ENCODE data around the gene TTC39B. TPM values are rescaled to one million over a fixed set of nuclear protein-coding genes. Genes with fewer than 3 reads are reported as not detected.
A peak's percentile ranks its signal among the peaks of the same experiment; 100 is the strongest.

TTC39B gene
- total RNA-seq, 1 experiment from 2014 or later: 2.8 TPM

DNA sequence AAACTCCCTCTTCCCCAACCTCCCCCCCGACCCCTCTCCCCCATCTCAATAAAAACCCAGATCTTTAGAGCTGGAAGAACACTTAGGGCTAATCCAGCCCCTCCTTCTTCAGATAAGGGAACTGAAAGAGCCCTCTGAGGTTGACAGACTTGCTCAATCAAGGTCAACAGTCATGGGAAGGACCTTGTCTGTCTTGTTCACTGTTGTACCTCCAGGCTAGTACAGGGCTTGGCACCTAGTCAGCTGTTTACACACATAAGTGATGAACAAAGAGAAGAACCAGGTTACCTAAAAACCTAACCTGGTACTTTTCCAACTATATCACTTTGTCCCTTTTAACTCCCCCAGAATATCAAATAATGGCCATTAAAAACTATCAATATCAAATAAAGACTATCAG is 2.4 kb downstream of the TTC39B start:
- DNase-seq (ENCODE audit: low spot score): no peak

DNA sequence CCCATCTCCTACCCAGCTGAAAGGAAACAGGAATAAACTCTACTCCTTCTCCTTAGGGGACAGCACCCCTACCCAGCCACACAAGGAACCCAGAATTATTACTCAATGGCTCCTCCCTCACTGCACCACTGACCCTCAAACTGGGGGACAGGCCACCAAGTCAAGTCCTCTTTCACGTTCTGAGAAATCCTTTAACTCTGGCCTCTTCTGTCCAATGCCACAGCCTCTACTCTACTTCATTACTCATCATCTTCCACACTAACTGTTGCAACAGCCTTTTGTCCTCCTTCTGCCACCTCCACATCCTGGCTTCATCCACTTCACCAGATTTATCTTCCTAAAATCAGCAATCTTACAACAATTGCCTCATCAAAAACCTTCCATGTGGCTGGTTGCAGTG is 6.8 kb downstream of the TTC39B start:
- DNase-seq (ENCODE audit: low spot score): no peak

DNA sequence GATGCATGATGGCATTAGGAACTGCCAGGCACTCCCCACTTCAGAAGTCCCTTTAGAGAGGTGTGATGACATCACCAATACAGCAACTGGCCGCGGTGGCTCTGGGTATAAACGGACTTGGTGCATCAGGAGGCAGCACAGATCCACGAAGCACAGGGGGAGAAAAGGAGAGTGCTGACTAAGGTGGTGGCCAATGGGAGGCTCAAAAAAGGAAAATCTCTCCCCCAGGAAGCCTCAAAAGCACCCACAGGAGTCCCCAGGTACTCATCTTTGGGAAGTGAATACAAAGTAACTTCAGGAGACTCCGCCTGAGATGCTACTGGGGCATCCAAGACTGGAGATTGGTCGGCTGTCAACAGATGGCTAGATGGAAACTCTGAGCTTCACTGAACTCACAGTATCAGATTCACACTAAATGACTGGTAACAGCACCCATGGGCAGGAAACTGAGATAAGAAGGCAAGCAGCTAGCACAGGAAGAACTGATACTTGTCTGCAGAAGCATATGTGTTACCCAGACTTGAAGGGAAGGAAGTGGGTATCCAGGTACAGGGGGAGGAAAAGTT is 7.6 kb downstream of the TTC39B start:
- DNase-seq (ENCODE audit: low spot score): no peak

DNA sequence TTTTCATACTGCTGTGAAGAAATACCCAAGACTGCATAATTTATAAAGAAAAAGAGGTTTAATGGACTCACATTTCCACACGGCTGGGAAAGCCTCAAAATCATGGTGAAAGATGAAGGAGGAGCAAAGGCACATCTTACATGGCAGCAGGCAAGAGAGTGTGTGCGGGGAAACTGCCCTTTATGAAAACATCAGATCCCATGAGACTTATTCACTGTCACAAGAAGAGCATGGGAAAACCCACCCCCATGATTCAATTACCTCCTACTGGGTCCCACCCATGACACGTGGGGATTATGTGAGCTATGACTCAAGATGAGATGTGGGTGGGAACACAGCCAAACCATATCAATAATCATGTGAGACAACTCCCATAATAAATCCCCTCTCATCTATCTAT is 8.7 kb downstream of the TTC39B start:
- no peak for DNase-seq (ENCODE audit: low spot score)

DNA sequence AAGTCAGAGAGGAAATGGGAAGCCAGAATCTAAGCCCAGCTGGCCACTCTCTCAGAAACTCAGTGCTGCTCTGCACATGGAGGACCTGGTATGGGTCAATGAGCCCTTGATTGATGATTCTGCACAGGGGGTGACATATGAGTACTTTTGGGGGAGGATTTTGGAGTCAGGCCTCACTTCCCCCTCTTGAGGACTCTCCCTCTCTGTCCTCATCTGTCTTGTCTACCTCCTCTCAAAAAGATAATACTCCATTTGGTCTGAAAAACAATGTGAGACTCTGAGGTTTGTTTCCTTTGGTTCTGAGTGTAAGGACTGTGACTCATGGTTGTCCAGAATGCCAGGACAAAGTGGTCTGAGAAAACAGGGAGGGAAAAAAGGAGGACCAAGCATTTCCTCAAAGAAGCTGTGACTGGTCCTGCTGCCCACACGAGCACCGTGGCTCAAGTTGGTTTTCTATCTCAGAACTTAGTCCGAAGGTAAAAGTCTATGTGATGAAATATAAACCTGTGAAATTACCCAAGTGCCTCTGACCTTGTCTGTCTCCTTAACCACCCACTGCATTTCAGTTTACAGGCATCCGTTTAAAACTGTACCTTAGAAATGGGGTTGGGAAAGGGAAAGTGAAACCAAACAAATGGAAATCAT is 11.1 kb downstream of the TTC39B start:
- DNase-seq (ENCODE audit: low spot score): peak; percentile 62

DNA sequence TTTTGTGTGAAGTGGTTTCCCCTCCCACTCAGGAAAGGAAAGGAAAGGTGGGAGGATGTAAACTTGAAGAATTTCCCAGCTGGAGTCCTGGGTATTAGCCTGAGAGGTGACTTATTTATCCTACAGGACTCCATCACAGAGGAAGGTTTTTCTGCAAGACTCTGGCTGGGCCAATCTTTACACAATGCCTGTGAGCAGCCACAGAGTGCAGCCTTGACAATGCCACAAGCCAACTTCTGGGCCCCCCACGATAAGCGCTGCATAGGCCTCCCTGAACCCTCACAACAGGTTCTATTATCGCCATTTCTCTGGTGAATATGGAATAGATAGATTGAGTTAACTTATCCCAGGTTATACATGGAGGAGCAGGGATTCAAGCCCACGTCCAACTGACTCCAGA is 12.4 kb downstream of the TTC39B start:
- no peak for DNase-seq (ENCODE audit: low spot score)

DNA sequence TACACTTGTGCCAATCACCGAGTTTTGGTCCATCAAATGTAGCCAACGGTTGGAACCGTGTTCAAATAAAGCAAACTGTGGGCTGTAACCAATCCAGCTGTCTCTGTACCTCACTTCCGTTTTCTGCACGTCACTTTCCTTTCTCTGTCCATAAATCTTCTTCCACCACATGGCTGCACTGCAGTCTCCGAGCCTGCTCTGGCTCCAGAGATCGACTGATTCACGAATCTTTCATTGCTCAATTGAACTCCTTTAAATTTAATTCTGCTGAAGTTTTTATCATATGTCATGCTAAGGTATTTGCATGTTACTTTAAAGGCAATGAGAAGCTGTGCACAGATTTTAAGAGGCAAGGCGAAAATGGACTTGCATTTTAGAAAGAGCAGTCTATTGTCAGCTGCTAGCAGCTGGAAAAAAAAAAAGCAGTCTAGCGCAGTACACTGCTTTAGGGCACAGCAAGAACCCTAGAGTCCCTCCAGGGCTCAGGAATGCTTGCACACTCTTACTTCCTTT is 13.2 kb downstream of the TTC39B start:
- DNase-seq (ENCODE audit: low spot score): no peak

DNA sequence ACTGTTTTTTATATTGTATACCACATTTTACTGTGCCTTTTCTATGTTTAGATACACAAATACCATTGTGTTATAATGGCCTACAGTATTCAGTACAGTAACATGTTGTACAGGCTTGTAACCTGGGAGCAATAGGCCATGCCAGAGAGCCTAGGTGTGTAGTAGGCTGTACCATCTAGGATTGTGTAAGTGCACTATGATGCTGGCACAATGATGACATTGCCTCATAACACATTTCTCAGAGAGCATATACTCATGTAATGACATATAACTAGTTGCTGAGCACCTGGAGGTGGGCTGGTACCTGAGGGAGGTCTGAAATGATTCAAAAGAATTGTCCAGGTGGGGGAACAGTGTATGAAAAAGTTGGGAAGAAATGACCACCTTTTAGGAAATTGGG is 13.9 kb downstream of the TTC39B start:
- no peak for DNase-seq (ENCODE audit: low spot score)

DNA sequence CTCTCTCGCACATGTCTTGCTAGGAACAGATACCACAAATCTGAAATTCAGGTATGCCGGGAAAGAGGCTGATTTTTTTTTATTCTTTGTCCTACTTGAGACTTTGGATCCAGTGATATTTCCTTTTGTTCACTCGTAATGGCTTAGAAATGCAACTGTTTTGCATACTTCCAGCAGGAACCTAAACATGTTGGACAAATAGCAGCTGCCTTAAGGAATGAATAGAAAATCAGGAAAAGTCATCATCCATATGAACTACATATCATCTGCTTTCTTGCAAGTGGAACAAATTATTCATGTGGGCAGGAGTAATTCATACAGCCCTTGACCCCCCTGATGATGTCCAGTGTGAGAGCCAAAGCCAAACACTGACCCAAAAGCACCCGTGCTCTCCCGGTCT is 17.4 kb downstream of the TTC39B start:
- no peak for DNase-seq (ENCODE audit: low spot score)

DNA sequence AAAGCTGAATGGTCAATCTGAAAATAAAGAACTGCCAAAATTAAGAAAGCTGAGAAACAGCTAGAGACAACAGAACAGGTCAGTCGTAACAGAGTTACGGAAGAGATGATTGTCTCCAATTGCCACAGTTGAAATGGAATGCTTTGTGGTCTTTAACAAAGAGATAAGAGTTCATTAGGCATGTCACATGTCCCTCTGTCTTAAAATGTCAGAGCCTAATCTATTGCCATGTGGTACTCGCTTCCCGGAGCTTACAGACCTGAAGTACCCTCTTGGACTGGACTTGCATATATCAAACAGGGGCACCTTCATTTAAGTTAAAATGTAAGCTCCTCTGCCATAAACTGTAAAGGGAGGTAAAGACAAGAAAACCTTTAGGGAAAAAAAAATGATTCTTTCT is 19.7 kb downstream of the TTC39B start:
- no peak for DNase-seq (ENCODE audit: low spot score)

DNA sequence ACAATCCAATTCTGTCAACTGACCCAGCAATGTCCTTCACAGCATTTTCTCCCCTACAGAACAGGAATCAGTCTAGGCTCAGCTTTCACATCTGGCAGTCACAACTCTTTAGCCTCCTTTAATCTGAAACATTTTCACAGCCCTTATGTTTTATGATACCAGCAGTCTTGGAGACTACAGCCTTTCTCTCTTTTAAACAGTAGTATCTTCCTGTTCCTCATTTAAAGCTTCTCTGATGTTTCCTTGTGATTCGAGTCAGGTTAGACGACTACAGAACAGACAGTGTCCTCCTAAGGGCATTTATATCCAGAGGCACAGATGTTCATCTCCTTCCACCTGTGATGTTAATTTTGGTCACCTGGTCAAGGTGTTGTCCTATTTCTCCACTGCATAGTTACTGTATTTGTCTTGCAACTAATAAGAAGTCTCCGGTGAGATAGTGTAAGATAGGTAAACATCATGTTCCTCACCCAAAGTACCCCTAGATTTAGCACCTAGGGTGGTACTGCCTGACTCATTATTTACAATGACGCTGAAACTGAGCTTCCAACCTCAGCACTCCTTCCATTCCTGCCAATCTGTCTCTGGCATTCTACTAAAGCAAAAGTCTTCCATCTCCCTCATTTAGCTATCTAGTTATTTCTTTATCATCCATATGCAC is 20.7 kb downstream of the TTC39B start:
- no peak for DNase-seq (ENCODE audit: low spot score)

DNA sequence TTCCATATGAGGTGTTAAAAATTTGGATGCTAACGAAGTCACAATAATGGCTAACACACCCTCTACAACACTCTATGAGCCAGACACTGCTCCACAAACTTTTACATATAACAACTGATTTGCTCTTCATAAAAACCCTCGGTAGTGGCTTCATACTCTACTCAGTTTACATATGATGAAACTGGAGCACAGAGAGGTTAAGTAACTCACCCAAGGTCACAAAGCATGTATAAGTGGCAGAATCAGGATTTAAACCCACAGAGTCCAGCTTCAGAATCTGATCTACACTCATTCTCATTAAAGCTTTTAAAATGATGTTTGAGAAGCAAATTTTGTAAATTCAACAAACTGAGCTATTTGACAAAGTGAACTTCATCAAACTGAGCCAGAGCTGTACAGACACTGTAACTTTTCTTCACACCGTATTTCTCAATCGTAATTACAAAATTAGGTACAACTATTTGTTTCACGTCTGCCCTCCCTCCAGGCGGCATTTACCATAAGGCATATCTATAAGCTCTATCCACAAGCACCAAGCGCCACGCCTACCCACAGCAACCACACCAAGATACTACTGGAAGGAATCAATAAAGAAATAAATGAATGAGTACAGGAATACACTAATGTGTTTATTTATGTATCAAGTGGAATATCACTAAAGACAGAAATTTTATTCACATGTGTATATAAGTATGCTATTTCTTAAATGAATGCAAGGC is 24.3 kb downstream of the TTC39B start:
- DNase-seq (ENCODE audit: low spot score): no peak

DNA sequence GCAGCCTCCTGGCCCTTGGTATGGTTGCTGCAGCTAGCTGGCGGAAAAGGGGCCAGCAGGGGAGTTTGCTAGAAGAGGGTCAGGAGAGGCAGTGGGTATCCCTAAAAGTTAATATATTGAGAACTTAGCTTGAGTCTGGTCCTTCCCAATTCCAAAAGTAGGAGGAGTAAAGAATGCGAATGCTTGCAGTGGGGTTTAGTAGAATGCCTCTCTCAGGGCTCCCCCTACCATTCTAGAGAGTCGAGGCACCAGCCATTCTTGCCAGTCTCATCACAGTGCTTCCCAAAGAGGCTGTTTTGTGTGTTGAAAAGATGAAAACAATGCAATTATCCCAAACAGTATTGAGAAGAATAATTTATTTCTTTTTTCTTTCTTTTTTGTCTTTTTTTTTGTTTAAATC is 26.4 kb downstream of the TTC39B start:
- DNase-seq (ENCODE audit: low spot score): no peak

DNA sequence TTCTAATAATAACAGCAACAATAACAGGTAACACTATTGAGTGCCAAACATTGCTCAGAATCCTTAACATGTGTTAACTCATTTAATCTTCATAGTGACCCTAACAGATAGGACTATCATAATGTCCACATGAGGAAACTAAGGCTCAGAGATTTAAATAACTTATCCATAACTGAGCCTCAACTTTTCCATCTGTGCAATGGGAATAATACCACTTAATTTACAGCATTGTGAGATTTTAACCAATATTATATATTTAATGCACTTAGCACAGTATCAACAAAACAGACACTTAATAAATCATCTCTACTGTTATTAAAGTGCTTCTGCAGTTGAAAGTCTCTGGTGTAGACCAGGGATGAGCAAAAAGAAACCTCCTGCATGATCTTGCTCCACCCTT is 28.2 kb downstream of the TTC39B start:
- no peak for DNase-seq (ENCODE audit: low spot score)

DNA sequence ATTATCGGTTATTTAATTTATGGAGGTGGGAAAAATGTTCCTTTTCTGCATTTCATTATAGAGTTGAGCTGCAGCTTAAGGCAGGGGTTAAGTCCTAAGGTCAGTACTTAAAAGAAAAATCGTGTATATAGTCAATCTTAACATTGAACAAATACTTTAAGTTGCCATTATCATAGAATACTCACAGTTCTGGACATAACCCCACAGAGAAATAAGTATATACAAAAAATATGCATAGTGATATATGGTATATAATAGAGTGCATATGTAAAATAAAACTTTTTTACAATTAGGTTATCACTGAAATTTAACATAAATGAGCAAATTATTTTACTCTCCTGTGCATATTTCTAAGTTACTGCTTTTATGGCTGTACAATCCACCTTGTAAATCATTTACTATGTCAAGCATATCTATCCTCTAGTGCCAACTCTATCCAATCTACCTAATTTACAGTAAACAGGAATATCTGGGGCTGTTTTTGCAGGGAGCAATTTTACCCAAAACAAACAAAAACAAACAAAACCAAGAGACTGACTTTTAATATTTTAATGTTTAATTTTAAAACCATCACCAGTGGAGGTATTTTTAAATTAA is 28.8 kb downstream of the TTC39B start:
- DNase-seq (ENCODE audit: low spot score): no peak

DNA sequence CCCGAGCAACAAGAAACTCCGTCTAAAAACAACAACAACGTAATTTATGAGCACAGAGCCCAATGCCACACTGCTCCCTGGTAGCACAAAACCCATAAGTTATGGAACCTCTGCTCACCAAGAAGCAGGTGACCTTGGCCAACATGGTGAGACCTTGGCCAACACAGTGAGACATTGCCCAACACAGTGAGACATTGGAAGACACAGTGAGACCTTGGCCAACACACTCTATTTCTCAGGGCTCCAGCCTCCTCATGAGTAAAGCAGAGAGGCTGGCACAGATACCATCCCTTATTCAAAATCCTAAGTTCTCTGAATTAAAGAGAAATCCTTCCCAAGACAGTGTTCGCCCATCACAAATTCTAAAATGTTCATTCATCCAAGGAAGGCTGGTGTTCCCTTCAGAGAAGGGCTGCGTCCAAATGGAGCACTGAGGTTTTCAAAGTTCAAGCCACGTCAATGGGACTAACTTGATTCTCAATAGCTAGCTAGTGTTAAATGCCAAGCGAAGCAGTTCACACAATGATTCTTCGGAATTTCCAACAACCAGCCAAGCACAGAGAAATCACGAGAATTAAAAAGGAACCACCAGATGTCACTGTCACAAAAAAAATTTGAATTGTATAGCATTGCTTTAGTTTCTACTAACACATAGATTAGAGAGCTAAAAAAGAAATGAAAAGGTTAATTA is 29.5 kb downstream of the TTC39B start:
- peak; percentile 13 for DNase-seq (ENCODE audit: low spot score)

DNA sequence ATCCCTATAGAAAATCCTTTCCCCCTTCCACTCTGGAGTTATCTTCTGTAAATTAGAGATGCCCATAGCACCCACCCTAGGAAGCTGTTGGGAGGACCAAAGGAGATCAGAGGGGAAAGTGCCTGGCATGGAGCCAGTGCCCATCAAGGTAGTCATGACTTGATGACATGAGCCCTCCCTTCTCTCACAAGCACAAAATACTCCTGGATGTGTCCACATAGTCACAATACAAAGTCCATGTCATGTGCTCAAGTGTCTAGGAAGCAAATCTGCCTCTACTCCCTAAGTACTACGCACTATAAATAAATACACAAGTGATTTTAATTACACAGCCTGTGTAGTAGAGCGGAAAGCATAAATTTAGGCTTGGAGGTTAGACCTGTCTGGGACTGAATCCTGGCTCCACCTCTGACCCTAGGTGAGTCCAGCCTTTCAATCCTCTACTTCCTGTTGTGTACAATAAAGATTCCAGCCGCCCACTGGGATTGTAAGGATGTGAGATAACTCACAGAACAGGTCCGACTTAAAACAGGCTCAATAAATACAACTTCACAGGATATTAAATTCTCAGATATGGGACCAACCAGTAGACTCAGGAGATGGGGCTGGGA is 30.6 kb downstream of the TTC39B start:
- no peak for DNase-seq (ENCODE audit: low spot score)

DNA sequence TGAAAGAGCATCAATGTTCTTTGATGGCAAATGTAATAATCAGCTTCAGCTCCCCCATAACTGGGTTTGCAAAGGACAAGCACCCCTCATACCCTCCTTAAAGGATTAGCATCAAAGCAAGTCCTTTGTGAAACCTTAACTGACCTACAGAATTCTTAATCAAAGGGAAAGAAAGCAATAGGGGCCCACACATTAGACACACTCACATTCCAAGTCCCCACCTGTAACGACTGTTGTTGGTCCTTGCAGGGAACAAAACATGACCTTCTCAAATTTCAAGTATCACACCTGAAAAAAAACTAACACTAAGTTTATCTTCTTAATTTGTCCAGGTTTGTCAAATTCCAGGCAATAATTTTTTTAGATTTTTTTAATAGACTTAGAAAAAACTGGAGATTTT is 32.6 kb downstream of the TTC39B start:
- DNase-seq (ENCODE audit: low spot score): no peak

DNA sequence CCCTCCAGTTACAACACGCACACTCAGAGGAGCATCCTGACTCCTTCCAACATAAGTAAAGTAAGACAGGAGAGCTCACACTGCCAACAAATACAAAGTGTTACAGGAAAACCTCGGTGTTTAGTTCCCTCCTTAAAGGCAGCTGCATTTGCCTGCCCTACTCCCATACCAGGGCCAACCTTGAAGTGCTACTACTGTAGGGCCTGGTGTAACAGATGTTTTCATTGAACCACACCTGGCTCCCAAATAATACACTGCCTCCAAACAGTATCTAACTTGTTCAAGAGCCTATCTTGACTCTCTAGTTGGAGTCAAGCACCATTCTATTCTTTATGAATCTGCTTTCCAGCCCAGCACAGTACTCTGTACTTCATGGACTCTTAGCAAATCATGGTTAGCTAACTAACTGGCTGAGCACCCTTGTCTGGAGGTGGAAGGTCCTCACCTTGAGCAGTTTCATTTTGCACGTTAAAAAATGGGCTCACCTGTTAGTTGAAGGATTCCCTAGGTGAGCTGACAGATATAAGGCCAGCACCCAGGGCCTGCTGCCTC is 34.6 kb downstream of the TTC39B start:
- DNase-seq (ENCODE audit: low spot score): no peak

DNA sequence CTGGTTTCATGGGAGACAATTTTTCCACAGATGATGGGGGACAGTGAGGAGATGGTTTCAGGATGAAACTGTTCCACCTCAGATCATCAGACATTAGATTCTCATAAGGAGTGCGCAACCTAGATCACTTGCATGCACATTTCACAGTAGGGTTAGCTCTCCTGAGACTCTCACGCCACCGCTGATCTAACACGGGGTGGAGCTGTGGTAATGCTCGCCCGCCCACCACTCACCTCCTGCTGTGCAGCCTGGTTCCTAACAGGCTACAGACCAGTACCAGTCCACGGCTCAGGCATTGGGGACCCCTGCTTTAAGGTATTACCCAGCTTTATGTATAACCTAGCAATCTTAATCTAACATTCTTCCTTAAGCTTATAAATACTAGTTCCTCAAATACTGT is 35.6 kb downstream of the TTC39B start:
- DNase-seq (ENCODE audit: low spot score): no peak

DNA sequence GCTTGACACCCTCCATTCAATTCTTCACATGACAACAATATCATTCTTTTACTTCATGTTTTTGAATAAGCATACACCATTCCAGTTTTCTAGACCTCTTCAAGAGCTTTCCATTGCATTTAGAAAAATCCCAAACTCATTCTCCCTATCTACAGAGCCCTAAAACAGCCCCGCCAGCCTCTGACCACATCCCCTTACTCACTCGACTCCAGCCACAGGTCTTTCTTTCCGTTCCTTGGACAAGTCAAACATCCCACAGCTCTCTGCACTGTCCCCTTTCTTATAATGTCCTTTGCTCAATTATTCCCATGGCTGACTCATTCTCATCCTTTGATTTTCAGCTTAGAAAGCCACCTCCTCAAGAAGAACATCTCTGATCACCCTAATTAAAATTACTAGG is 38.2 kb downstream of the TTC39B start:
- DNase-seq (ENCODE audit: low spot score): no peak

Measured in A172 (cell line).